ENCODE data around the gene CACNA1G.

CACNA1G gene

DNA sequence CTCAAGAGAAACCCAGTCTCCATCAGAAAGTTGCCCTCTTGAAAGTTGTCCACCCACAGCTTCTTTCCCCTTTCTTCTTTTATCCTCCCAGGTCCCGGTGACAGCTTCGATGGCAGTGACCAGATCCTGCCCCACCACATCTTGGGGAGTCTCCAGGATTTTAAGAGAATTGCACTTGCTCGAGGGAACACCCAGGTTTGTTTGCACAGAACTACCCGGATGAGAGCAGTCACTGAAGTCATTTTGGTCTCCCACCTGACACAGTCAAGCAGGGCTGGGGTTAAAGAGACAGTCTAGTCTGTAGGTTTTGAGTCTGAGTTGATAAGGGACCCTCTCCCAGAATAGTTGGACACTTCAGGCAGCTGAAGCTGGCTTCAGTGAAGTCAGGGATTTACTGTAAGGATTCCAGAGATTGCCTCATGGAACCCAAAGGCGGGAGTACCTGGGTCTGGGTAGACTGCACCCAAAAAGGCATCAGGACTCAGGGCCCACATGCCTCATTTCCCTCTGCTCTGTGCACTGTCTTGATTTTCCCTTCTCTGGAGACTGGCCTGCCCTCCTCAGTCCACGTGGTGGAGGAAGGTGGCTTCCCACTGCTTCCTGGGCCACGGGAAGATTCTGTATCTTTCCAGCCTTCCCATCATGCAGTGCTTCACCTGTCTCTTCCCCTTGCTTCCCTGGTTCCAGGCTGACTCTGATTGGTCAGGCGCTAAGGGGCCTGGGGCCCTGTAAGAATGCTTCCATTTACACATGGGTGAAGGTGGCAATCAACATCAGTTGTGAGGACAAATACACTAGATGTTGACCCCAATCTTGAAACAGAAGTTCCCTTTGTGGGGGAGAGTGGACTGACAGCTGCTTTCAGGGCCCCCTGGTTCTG is 42.8 kb upstream of the CACNA1G start:
- no peak overlapping the region for H3K4me3 ChIP-seq (ENCODE audit: control insufficient read depth, low read depth, low read length)
- TF ChIP-seq, protein P1, sequence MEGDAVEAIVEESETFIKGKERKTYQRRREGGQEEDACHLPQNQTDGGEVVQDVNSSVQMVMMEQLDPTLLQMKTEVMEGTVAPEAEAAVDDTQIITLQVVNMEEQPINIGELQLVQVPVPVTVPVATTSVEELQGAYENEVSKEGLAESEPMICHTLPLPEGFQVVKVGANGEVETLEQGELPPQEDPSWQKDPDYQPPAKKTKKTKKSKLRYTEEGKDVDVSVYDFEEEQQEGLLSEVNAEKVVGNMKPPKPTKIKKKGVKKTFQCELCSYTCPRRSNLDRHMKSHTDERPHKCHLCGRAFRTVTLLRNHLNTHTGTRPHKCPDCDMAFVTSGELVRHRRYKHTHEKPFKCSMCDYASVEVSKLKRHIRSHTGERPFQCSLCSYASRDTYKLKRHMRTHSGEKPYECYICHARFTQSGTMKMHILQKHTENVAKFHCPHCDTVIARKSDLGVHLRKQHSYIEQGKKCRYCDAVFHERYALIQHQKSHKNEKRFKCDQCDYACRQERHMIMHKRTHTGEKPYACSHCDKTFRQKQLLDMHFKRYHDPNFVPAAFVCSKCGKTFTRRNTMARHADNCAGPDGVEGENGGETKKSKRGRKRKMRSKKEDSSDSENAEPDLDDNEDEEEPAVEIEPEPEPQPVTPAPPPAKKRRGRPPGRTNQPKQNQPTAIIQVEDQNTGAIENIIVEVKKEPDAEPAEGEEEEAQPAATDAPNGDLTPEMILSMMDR (IDR thresholded peaks at IDR 0.05; ENCODE audit: control insufficient read depth, insufficient read depth, low read depth, low read length, missing control alignments): no peak
- no peak for DNase-seq (ENCODE audit: low read depth)

GRCh38 chr17:50518384-50519023 is 42.0 kb upstream of the CACNA1G start:
- DNase-seq (ENCODE audit: low read depth): no peak
- no peak overlapping the region for H3K4me3 ChIP-seq (ENCODE audit: control insufficient read depth, low read depth, low read length)
- TF ChIP-seq, protein P1 (IDR thresholded peaks at IDR 0.05; ENCODE audit: control insufficient read depth, insufficient read depth, low read depth, low read length, missing control alignments): no peak

- no peak overlapping the region for H3K4me3 ChIP-seq (ENCODE audit: control insufficient read depth, low read depth, low read length)
- TF ChIP-seq, protein P1 (IDR thresholded peaks at IDR 0.05; ENCODE audit: control insufficient read depth, insufficient read depth, low read depth, low read length, missing control alignments): no peak
- DNase-seq (ENCODE audit: low read depth): no peak
Observed at GRCh38 chr17:50519141-50519834, 41.2 kb upstream of the CACNA1G start.

GRCh38 chr17:50520483-50520882 is 40.0 kb upstream of the CACNA1G start:
- no peak overlapping the region for H3K4me3 ChIP-seq (ENCODE audit: control insufficient read depth, low read depth, low read length)
- DNase-seq (ENCODE audit: low read depth): no peak
- TF ChIP-seq, protein P1 (IDR thresholded peaks at IDR 0.05; ENCODE audit: control insufficient read depth, insufficient read depth, low read depth, low read length, missing control alignments): no peak

DNA sequence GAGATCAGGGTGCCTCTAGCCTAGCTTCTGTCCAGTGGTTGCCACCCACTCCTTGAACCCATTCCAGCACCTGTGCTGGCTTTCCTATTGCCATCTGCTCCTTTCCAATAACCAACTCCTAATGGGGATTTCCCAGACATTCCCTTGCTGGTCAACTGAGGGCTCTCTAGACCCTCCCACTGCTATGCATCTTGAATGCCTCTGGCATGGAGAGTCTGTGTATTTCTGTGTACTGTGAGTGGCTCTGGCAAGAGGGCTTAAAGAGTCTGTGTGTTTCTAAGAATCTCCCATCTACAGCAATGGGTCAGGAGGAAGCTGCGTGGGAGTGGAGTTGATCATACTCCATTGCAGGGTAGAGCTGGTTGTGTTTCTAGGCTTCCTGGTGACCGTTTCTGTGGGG is 39.0 kb upstream of the CACNA1G start:
- DNase-seq (ENCODE audit: low read depth): no peak
- no peak overlapping the region for H3K4me3 ChIP-seq (ENCODE audit: control insufficient read depth, low read depth, low read length)
- TF ChIP-seq, protein P1 (IDR thresholded peaks at IDR 0.05; ENCODE audit: control insufficient read depth, insufficient read depth, low read depth, low read length, missing control alignments): no peak

- no peak overlapping the region for H3K4me3 ChIP-seq (ENCODE audit: control insufficient read depth, low read depth, low read length)
- DNase-seq (ENCODE audit: low read depth): no peak
- TF ChIP-seq, protein P1 (IDR thresholded peaks at IDR 0.05; ENCODE audit: control insufficient read depth, insufficient read depth, low read depth, low read length, missing control alignments): no peak
Observed at GRCh38 chr17:50522766-50523165, 37.7 kb upstream of the CACNA1G start.
